ENCODE measurements around the gene BCL11B.

The BCL11B gene

GRCh38 chr14:99208318-99208717 lies 63.7 kb downstream of the BCL11B start:
- no peaks in the 10 kb centered on the region for H3K9me3 ChIP-seq (ENCODE audit: insufficient read depth, low read length)
- H3K4me2 ChIP-seq (ENCODE audit: low read depth, low read length, poor library complexity, severe bottlenecking): no peak overlapping the region
- no peaks in the 10 kb centered on the region for H4K20me1 ChIP-seq (ENCODE audit: low read depth, low read length)
- H3K27ac ChIP-seq (ENCODE audit: low read depth, low read length): no peak overlapping the region
- no peak overlapping the region for H2AFZ ChIP-seq (ENCODE audit: low read depth, low read length, severe bottlenecking)
- H3K4me3 ChIP-seq (ENCODE audit: insufficient read depth, low read length, poor library complexity, severe bottlenecking): no peak overlapping the region
- no peaks in the 10 kb centered on the region for H3K36me3 ChIP-seq (ENCODE audit: low read length)
- no peaks in the 10 kb centered on the region for H3F3A ChIP-seq (ENCODE audit: insufficient read depth)
- H3K9me2 ChIP-seq (replicated peaks; ENCODE audit: insufficient read depth, low read length): no peaks in the 10 kb centered on the region
- H3K79me2 ChIP-seq (ENCODE audit: insufficient read depth, low read length): no peaks in the 10 kb centered on the region
- TF ChIP-seq CTCF (IDR thresholded peaks at IDR 0.05; ENCODE audit: insufficient read depth, low read length, poor library complexity, severe bottlenecking): no peak
- H3K9ac ChIP-seq (ENCODE audit: low read length): no peak overlapping the region
- H3K27me3 ChIP-seq (ENCODE audit: low read length): no peaks in the 10 kb centered on the region

GRCh38 chr14:99207456-99207855 lies 64.5 kb downstream of the BCL11B start:
- no peaks in the 10 kb centered on the region for H3K79me2 ChIP-seq (ENCODE audit: insufficient read depth, low read length)
- no peaks in the 10 kb centered on the region for H3K36me3 ChIP-seq (ENCODE audit: low read length)
- H4K20me1 ChIP-seq (ENCODE audit: low read depth, low read length): no peaks in the 10 kb centered on the region

GRCh38 chr14:99206090-99206489 lies 65.9 kb downstream of the BCL11B start:
- Histone ChIP-seq H3F3A (ENCODE audit: insufficient read depth) (no peaks in the 10 kb centered on the region), H3K9ac (ENCODE audit: low read length) (no peak overlapping the region), H3K9me3 (ENCODE audit: insufficient read depth, low read length) (no peaks in the 10 kb centered on the region), H3K4me3 (ENCODE audit: insufficient read depth, low read length, poor library complexity, severe bottlenecking) (no peak overlapping the region), H3K27ac (ENCODE audit: low read depth, low read length) (no peak overlapping the region), H3K4me2 (ENCODE audit: low read depth, low read length, poor library complexity, severe bottlenecking) (no peak overlapping the region), H3K36me3 (ENCODE audit: low read length) (no peaks in the 10 kb centered on the region), H3K9me2 (replicated peaks; ENCODE audit: insufficient read depth, low read length) (no peaks in the 10 kb centered on the region), H3K27me3 (ENCODE audit: low read length) (no peaks in the 10 kb centered on the region), H3K79me2 (ENCODE audit: insufficient read depth, low read length) (no peaks in the 10 kb centered on the region), H2AFZ (ENCODE audit: low read depth, low read length, severe bottlenecking) (no peak overlapping the region), H4K20me1 (ENCODE audit: low read depth, low read length) (no peaks in the 10 kb centered on the region)
- no peak for TF ChIP-seq EZH2phosphoT487 (conservative IDR thresholded peaks at IDR 0.05; ENCODE audit: low read length)
- no peak for TF ChIP-seq CTCF (IDR thresholded peaks at IDR 0.05; ENCODE audit: insufficient read depth, low read length, poor library complexity, severe bottlenecking)

More at GRCh38 chr14:99207456-99207855, 64.5 kb downstream of the BCL11B start:
- H3K9ac ChIP-seq (ENCODE audit: low read length): no peak overlapping the region
- no peaks in the 10 kb centered on the region for H3K27me3 ChIP-seq (ENCODE audit: low read length)
- H3K9me2 ChIP-seq (replicated peaks; ENCODE audit: insufficient read depth, low read length): no peaks in the 10 kb centered on the region
- H3K4me2 ChIP-seq (ENCODE audit: low read depth, low read length, poor library complexity, severe bottlenecking): no peak overlapping the region
- TF ChIP-seq EZH2phosphoT487 (conservative IDR thresholded peaks at IDR 0.05; ENCODE audit: low read length): no peak
- H3F3A ChIP-seq (ENCODE audit: insufficient read depth): no peaks in the 10 kb centered on the region
- no peak overlapping the region for H2AFZ ChIP-seq (ENCODE audit: low read depth, low read length, severe bottlenecking)
- no peak overlapping the region for H3K27ac ChIP-seq (ENCODE audit: low read depth, low read length)
- no peak overlapping the region for H3K4me3 ChIP-seq (ENCODE audit: insufficient read depth, low read length, poor library complexity, severe bottlenecking)
- no peaks in the 10 kb centered on the region for H3K9me3 ChIP-seq (ENCODE audit: insufficient read depth, low read length)

- H3K4me2 ChIP-seq (ENCODE audit: low read depth, low read length, poor library complexity, severe bottlenecking): no peak overlapping the region
- H4K20me1 ChIP-seq (ENCODE audit: low read depth, low read length): no peaks in the 10 kb centered on the region
- no peak overlapping the region for H3K27ac ChIP-seq (ENCODE audit: low read depth, low read length)
- no peaks in the 10 kb centered on the region for H3K27me3 ChIP-seq (ENCODE audit: low read length)
- no peak overlapping the region for H2AFZ ChIP-seq (ENCODE audit: low read depth, low read length, severe bottlenecking)
- H3K79me2 ChIP-seq (ENCODE audit: insufficient read depth, low read length): no peaks in the 10 kb centered on the region
- no peak overlapping the region for H3K9ac ChIP-seq (ENCODE audit: low read length)
- H3K36me3 ChIP-seq (ENCODE audit: low read length): no peaks in the 10 kb centered on the region
- no peaks in the 10 kb centered on the region for H3F3A ChIP-seq (ENCODE audit: insufficient read depth)
- no peak overlapping the region for H3K4me3 ChIP-seq (ENCODE audit: insufficient read depth, low read length, poor library complexity, severe bottlenecking)
- no peaks in the 10 kb centered on the region for H3K9me2 ChIP-seq (replicated peaks; ENCODE audit: insufficient read depth, low read length)
- no peak for TF ChIP-seq CTCF (IDR thresholded peaks at IDR 0.05; ENCODE audit: insufficient read depth, low read length, poor library complexity, severe bottlenecking)
- no peak for TF ChIP-seq EZH2phosphoT487 (conservative IDR thresholded peaks at IDR 0.05; ENCODE audit: low read length)
- no peaks in the 10 kb centered on the region for H3K9me3 ChIP-seq (ENCODE audit: insufficient read depth, low read length)
Observed at GRCh38 chr14:99205086-99205688, 66.8 kb downstream of the BCL11B start.

Data from SU-DHL-6 (cell line).